Stimulated activated CD4-positive, alpha-beta T cell treated with anti-CD3 and anti-CD28 coated beads, TNF-alpha, amount 100 ng/mL, for 4 hours (primary cell): ENCODE results near the gene HOXA9.

Experiments used
- DNase-seq, 3 experiments: peaks; one replicate each; pipeline ENCODE4 v3.0.0-alpha.2; 2020; ENCODE audit warnings: low read depth in 3 of 3

The HOXA9 gene

GRCh38 chr7:27200761-27201579 is 35.6 kb upstream of the HOXA9 start:
- DNase-seq: no peak

- DNase-seq: no peak
Measured at GRCh38 chr7:27199849-27200760, 34.8 kb upstream of the HOXA9 start, which contains the start of gene HOXA13. Gene HOXA13 (minus strand): TSS chr7:27200091. CDS start chr7:27200077, 14 bp downstream.

GRCh38 chr7:27198871-27199801 is 33.8 kb upstream of the HOXA9 start:
- no peak for DNase-seq

GRCh38 chr7:27198138-27198841 is 33.0 kb upstream of the HOXA9 start:
- DNase-seq: no peak

- DNase-seq: no peak
Measured at GRCh38 chr7:27197137-27198042, 32.1 kb upstream of the HOXA9 start.

- peak; percentile 69 to 76 (median 76) for DNase-seq
Measured at GRCh38 chr7:27196287-27196767, 31.0 kb upstream of the HOXA9 start.

GRCh38 chr7:27194686-27195379 is 29.5 kb upstream of the HOXA9 start:
- DNase-seq: no peak

GRCh38 chr7:27194002-27194352 is 28.6 kb upstream of the HOXA9 start:
- no peak for DNase-seq

- no peak for DNase-seq
Measured at GRCh38 chr7:27193335-27194001, 28.1 kb upstream of the HOXA9 start.

GRCh38 chr7:27192546-27193334 is 27.4 kb upstream of the HOXA9 start:
- no peak for DNase-seq

GRCh38 chr7:27191833-27192545 is 26.7 kb upstream of the HOXA9 start:
- DNase-seq: no peak

- DNase-seq: no peak
Measured at GRCh38 chr7:27191161-27191731, 25.9 kb upstream of the HOXA9 start.

- DNase-seq: no peak
Measured at GRCh38 chr7:27189997-27190748, 24.8 kb upstream of the HOXA9 start.

GRCh38 chr7:27189295-27189996 is 24.1 kb upstream of the HOXA9 start:
- DNase-seq: no peak
